DMS114 treated with DMSO at 0.1 percent for 48 hours (cell line): ENCODE measurements around the gene CHAC1.
"Not testable (repeated sequence)": the region's sequence is repeated elsewhere in the genome, so short reads cannot be mapped to it uniquely, and the experiment has no call there.

ENCODE experiments used
- DNase-seq: peaks from one replicate; lab custom pipeline; 2025; ENCODE audit not compliant: unreplicated experiment; lab: John Stamatoyannopoulos, UW

Gene CHAC1

DNA sequence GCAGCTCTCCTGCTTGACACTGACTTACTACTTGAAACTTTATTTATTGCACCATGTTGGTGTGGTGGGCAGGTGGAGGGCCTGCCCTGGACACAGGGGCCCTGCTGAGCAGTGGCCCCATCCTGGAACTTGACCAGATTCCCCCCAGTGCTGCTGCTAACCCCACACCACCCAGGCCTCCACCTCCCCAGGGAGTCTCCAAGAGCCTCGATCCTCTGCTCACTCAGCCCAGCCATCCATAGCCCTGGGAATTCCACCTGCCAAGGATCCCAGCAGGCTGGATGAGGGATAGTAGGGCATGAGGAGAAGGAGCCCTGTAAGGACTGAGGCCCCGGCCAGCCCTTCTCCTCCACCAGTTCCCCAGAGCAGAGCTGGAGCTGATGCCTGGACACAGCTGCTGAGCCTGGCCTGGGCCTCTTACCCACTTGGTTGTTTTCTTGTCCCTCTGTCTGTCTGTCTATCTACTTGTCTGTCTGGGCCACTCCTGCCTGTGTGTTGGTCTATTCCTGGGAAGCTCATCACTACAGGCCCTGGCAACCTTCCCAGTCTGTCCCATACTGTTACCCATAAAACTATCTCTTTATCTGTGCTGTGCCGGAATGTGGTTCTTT, 2.8 kb downstream of the CHAC1 start:
- no peak for DNase-seq

DNA sequence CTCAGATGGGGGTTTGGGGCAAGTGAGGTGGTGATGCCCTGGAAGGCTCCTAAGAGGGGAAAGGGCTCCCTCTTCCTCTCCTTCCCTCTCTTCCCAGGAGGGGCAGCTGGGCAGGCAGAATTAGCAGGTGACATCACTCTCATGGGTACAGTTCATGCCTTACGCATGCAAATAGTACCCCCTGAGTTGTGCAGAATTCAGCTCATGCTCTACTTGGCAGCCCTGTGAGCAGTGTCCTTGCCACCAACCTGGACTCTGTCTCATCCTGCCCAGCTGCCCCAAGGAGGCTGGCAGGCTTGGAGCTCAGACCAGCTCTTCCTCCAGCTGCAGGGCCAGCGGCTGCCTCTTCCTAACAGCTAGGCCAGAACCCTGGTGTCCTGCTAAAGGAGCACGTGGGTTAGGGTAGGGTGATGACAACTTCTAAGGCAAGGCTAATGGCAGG, 3.3 kb downstream of the CHAC1 start:
- no peak for DNase-seq

DNA sequence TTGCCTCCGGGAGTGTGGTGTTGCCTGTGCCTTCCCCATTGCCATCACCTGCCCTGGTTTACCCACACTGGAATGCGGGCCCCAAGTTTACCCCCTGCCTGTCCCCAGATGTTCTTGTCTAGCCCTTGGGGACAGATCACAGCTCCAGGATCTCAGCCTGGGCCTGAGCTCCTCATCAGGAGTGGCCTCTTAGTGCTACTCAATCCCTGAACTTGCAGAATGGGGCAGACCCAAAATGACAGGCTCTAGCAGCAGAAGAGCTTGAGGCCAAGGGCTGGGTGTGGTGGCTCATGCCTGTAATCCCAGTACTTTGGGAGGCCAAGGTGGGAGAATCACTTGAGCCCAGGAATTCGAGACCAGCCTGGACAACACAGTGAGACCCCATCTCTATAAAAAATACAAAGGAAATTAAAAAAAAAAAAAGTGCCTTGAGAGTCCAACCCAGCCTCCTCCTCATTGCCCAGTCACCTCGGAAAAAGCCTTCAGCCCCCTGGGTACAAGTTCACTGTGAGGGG, 3.8 kb downstream of the CHAC1 start:
- DNase-seq: no peak

GRCh38 chr15:40957581-40958051, 4.3 kb downstream of the CHAC1 start:
- DNase-seq: no peak

GRCh38 chr15:40958146-40958545, 4.9 kb downstream of the CHAC1 start:
- no peak for DNase-seq

DNA sequence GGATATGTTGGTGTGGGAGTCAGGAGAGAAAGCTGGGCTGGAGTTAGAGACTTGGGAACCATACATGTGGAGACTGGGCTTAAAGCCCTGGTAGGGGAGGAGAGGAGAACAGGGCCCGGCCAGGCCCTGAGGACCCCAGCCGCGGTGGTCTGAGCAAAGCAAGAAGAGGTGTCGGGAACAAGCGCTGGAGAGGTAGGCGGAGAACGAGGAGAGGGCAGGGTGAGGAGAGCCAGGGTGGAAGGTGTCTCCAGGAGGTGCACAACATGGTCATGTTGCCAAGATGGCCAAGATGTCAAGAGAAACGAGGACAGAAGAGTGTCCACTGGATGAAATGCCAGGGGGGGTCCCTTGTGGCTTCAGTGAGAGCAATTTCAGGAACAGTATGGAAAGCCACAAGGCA, 5.5 kb downstream of the CHAC1 start:
- no peak for DNase-seq

DNA sequence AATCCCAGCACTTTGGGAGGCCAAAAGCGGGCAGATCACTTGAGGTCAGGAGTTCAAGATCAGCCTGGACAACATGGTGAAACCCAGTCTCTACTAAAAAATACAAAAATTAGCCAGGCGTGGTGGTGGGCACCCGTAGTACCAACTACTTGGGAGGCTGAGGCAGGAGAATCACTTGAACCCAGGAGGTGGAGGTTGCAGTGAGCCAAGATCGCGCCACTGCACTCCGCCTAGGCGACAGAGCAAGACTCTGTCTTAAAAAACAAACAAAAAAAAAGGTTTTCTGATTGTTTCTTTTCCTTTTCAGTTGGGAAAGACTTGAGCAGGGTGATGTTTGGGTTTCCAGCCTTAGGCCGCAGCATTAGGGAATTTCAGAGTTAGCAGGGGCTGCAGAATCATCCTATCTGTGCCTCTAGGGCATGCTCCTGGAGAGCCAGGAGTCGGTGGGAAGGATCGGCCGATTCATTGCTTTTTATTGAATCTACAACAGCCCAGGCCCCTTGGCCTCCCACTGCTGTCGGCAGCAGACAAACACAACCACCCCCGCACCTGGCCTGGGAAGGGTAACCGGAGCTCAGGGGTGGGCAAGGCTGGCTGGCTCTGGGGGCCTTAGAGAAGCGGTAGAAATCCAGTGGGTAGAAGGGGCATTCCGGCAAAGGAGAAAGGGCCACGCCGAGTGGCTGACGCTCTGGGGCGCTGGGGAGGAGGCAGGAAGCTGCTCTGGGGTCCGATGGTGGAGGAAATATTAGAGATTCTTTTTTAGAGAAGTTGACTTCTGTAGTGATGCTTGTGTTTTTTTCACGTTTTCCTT, 6.3 kb downstream of the CHAC1 start:
- DNase-seq: no peak

- DNase-seq: no peak
These were observed 7.0 kb downstream of the CHAC1 start for GRCh38 chr15:40960151-40960885.

DNA sequence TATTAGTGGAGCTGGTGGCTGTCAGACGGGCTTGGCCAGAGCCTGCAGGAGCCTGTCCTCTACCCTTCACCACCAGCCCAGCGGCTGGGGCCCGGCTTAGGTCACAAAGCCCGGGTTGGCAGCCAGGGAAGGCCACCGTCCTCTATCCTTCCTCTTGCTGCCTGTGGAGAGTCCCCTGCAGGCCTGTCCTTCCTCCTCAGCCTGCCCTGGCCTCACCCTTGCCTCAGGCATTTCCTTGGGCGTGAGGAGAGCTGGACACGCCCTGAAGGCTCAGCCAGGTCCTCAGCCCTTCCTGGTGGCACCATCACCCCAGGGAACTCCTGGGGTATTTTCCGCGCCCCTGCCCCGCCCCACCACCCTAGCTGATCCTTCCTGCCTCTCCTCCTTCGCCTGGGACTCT, 7.7 kb downstream of the CHAC1 start:
- no peak for DNase-seq

GRCh38 chr15:40961740-40962139, 8.5 kb downstream of the CHAC1 start:
- DNase-seq: not testable (repeated sequence)

DNA sequence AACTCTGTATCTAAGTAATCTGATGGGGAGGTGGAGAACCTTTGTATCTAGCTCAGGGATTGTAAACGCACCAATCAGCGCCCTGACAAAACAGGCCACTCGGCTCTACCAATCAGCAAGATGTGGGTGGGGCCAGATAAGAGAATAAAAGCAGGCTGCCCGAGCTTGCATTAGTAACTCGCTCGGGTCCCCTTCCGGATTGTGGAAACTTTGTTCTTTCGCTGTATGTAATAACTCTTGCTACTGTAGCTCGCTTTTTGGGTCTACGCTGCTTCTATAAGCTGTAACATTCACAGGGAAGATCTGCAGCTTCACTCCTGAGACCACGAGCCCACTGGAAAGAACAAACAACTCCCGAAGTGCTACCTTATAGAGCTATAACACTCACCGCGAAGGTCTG, 9.0 kb downstream of the CHAC1 start:
- not testable (repeated sequence) for DNase-seq

DNA sequence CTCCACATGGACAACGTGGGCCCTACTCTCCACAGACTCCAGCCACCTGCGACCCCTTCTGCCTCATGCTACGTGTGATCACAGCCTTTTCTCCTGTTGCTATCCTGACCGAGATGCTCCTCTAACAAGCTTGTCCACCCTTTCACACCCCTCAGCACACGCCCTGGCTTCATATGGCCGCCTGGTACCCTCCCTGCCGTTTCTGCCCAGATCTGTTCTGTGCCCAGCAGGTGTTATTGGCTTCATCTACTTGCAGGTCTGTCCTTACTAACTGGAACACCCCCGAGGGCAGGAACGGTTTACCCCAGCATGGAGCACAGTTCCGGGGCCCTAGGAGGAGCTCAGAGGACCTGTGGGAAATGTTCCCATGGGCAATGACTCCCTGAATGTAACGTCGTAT, 9.9 kb downstream of the CHAC1 start:
- no peak for DNase-seq

GRCh38 chr15:40964006-40964405, 10.7 kb downstream of the CHAC1 start:
- DNase-seq: no peak

GRCh38 chr15:40964634-40965033, 11.4 kb downstream of the CHAC1 start:
- DNase-seq: no peak

DNA sequence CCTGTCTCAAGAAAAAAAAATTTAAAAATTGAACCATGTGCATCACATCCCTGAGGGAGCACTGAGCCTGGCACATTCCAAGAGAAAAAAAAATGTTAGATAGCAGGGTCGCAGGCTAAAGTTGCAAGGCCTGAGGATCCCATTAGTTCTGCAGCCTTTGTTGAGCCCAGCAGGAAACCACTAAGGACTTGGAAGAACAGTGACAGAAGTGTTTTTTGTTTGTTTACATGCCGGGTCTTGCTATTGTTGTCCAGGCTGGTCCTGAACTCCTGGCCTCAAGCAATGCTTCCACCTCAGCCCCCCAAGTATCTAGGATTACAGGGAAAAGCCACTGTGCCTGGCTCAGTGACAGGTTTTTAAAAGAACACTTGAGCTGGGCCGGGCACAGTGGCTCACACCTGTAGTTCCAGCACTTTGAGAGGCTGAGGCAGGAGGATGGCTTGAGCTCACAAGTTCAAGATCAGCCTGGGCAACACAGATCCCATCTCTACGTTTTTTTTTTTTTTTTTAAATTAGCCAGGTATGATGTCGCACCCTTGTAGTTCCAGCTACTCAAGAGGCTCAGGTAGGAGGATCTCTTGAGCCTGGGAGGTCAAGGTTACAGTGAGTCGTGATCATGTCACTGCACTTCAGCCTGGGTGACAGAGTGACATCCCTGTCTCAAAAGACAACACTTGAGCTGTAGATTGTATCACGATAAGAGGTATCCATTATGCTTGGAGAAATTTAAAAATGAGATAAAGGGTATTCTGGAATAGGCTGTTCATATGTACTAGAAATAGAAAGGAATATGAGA, 15.2 kb downstream of the CHAC1 start:
- no peak for DNase-seq

- DNase-seq: no peak
These were observed 16.1 kb downstream of the CHAC1 start for GRCh38 chr15:40969363-40969762.

DNA sequence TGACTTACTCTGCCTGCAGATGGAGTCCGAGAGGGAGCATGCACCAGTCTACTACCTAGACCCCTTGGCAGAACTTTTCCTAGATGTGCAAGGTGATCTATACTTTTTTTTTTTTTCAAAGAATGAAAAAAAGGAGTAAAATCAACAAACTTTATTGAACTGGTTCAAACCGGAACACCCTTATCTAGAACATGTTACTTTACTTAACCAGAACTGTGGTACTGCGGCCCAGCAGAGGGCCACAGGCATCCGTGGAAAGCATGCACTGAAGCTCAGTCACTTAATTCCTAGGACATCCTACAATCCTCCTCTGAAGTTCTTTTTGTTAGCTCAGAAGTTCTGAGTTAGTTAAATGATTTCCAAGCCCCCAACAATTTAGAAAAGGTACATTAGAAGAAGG, 21.6 kb downstream of the CHAC1 start:
- peak; percentile 22 for DNase-seq

DNA sequence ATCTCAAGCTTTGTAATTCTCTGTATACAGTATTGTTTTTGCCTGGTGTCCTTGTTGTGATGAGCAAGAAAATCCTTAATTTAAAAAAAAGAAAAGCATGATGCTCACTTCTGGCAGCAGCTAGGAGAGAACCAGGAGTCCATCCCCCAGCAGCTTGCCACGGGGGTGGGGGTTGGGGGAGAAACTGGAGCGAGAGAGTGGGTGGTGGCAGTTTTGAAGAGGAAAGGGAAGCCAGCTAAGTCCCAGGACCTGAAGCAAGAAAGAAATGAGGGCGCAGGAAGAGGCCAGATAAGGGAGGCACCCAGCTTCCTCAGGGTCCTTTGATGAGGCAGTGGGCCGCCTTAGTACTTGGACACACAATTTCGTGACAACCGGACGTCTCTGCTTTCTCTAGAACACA, 23.5 kb downstream of the CHAC1 start:
- DNase-seq: no peak

DNA sequence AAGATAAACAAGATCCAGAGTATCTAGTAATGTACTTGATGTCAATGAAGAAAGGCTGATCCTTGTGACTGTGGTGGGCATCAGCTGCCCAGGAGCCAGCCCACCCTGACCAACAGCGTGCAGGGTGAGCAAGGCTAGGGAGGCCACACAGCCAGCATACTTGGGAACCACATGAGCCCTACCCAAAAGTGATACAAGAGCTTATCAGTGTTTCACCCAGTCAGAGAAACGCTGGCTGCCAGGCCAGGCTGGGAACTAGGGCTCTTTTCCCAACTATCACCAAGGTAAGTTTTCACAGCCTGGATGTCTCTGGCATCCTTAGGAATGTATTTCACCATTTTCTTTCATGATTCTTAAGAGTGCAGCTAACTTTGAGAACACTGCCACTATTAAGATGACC, 24.9 kb downstream of the CHAC1 start:
- DNase-seq: no peak

DNA sequence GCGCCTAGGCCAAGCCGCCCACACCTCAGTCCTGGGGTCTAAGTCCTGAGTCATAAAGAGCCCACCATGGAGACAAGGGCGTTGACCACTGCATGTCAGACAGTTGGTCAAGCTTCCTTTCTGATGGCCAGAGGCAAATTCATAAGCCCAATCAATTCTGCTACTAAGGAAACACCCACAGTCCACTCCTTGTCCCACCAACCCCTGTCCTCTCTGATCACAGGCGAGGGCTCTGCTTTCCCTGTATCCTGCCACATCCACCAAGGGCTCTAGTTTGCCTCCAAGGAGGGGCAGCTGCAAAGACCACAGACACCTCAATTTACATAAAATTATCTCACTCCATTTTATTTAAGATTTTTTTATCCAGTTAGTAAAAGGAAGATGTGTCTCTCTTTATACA, 25.3 kb downstream of the CHAC1 start:
- no peak for DNase-seq

GRCh38 chr15:40981186-40981585, 27.9 kb downstream of the CHAC1 start:
- no peak for DNase-seq
